Natural killer cell (primary cell): ENCODE results near the gene PNMA6A. TPM values are rescaled to one million over a fixed set of nuclear protein-coding genes. Genes with fewer than 3 reads are reported as not detected.
A peak's percentile ranks its signal among the peaks of the same experiment; 100 is the strongest.
"Not testable (repeated sequence)": the region's sequence is repeated elsewhere in the genome, so short reads cannot be mapped to it uniquely, and the experiment has no call there.

Source experiments
- ATAC-seq, 3 donors: fragments of 150-1000 bp in 2 of 3; fragments of 200-7000 bp in 1 of 3; cut with Tn5 transposase; 1 replicate in 1 of 3; 2 replicates in 2 of 3; pipeline ENCODE4 v1.10.0; 2021; ENCODE audit warnings: mild to moderate bottlenecking in 2 of 3, moderate library complexity in 2 of 3
- DNase-seq, 2 donors: peaks; one replicate each; pipeline versions ENCODE4 v3.0.0 to v3.0.0-alpha.2; 2013 to 2021; ENCODE audit warnings: mixed read lengths in 1 of 2
- H3K27ac ChIP-seq: one replicate; pipeline ENCODE4 v1.5.1; 2013; ENCODE audit warnings: mild to moderate bottlenecking, low read length
- H3K27me3 ChIP-seq: one replicate; pipeline ENCODE4 v1.6.1; 2013; ENCODE audit warnings: low read length; ENCODE audit not compliant: control insufficient read depth, insufficient read depth
- H3K36me3 ChIP-seq: one replicate; pipeline ENCODE4 v1.6.1; 2013; ENCODE audit warnings: low read length; ENCODE audit not compliant: control insufficient read depth, insufficient read depth
- H3K4me1 ChIP-seq: one replicate; pipeline ENCODE4 v1.6.1; 2013; ENCODE audit warnings: low read length; ENCODE audit not compliant: control insufficient read depth, insufficient read depth
- H3K4me3 ChIP-seq: one replicate; pipeline ENCODE4 v1.5.1; 2013; ENCODE audit warnings: low read length
- H3K9me3 ChIP-seq: one replicate; pipeline ENCODE4 v1.6.1; 2013; ENCODE audit warnings: low read length; ENCODE audit not compliant: control insufficient read depth, insufficient read depth
- H3K27ac Mint-ChIP-seq, 2 donors: one replicate each; pipeline ENCODE4 v1.8.0; 2022; ENCODE audit warnings: mild to moderate bottlenecking in 2 of 2, mixed read lengths in 2 of 2, moderate library complexity in 1 of 2
- H3K27me3 Mint-ChIP-seq, 2 donors: one replicate each; pipeline ENCODE4 v1.8.0; 2022; ENCODE audit warnings: low read depth in 2 of 2, mixed read lengths in 2 of 2
- H3K36me3 Mint-ChIP-seq: one replicate; pipeline ENCODE4 v1.8.0; 2022; ENCODE audit warnings: mixed read lengths
- H3K4me1 Mint-ChIP-seq, 2 donors: one replicate each; pipeline ENCODE4 v1.8.0; 2022; ENCODE audit warnings: mixed read lengths in 2 of 2
- H3K4me3 Mint-ChIP-seq: one replicate; pipeline ENCODE4 v1.8.0; 2022; ENCODE audit warnings: mild to moderate bottlenecking, moderate library complexity, mixed read lengths
- H3K9me3 Mint-ChIP-seq, 2 donors: one replicate each; pipeline ENCODE4 v1.8.0; 2022; ENCODE audit warnings: mixed read lengths in 2 of 2
- WGBS: methylation state at CpG from one replicate; pipeline ENCODE4 v1.1.7; 2013; ENCODE audit warnings: missing lambda C conversion rate; ENCODE audit not compliant: insufficient coverage; 5-methylcytosine and 5-hydroxymethylcytosine counted together
- intact Hi-C: fragments of 100-400 bp; cut with micrococcal nuclease; formaldehyde crosslinking; loops from one replicate; pipeline ENCODE4 v1.14.2; 2022
- total RNA-seq, 4 donors: library from RNA; stranded (reverse); fragments of 120-200 nt in 1 of 4; gene quantifications; one replicate each; pipeline versions ENCODE4 v1.2.3 to v1.2.4, GENCODE V29; 2013 to 2022
- TF ChIP-seq, protein P1 (sequence below): fragments of 200-600 bp; IDR thresholded peaks from one replicate; pipeline ENCODE4 v1.8.0; 2022; ENCODE audit warnings: antibody characterized with exemption

PNMA6A gene
- total RNA-seq, result under 1 TPM in 2 of 3 donors, not detected in 1; 0.12 to 0.28 TPM
- total RNA-seq (2013), result 0.18 TPM

DNA sequence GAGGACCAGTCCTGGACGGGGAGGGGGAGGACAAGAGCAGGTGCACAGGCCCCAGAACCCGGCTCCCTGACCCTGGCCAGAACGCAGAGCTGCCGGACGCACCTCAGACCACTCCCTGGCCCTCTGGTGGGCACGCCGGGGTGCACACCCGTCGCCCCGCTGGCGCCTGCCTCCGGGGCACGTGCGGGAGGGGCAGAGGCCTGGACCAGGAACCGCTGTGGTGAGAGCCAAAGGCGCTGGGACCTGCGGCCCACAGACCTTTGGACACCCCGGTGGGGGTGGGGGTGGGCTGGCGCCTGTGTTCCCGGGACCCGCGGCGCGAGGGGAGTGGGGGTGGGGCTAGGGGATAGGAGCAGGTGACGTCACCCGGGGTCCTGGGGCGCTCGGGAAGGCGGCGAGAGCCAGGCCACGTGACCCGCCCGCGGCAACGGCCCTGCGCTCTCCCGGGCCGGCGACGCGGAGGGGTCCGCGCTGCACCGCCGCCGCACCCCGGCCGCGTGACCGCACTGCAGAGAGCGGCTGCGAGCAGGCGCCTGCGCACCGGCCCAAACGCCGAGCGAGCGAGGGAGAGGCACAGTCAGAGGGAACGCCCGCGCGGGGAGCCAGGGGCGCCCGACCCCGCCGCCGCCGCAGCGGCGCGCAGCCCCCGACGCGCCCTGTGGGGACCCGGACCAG is at the start of gene PNMA6A:
TSS of gene PNMA6A (plus strand) at position 546 of the 675 bp plus-strand sequence. CDS start 609 bp downstream, outside the sequence.
- H3K4me3 ChIP-seq, H3K27ac Mint-ChIP-seq, H3K36me3 ChIP-seq, H3K4me1 Mint-ChIP-seq, DNase-seq, H3K9me3 ChIP-seq, H3K27ac ChIP-seq, H3K4me3 Mint-ChIP-seq, H3K36me3 Mint-ChIP-seq, intact Hi-C loops, H3K27me3 ChIP-seq, H3K4me1 ChIP-seq, H3K9me3 Mint-ChIP-seq, H3K27me3 Mint-ChIP-seq: not testable (repeated sequence)
- peak; percentile 35 to 68 (median 61) for ATAC-seq
- WGBS, result no CpG with 5 or more reads among the region's 76 CpGs

DNA sequence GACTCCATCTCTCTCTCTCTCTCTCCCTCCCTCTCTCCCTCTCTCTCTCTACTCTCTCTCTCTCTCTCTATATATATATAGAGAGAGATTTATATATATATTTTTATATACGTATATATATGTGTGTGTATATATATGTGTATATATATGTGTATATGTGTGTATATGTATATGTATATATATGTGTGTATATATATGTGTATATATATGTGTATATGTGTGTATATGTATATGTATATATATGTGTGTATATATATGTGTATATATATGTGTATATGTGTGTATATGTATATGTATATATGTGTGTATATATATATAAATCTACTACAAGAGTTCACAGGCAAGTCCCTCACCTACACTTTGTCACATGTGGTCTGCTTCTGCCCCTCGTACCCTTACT is 45.8 kb upstream of the PNMA6A start:
- H3K27me3 ChIP-seq, H3K36me3 Mint-ChIP-seq, H3K27me3 Mint-ChIP-seq, H3K36me3 ChIP-seq, intact Hi-C loops, H3K4me1 ChIP-seq, H3K9me3 ChIP-seq, H3K9me3 Mint-ChIP-seq, H3K27ac Mint-ChIP-seq, H3K4me3 ChIP-seq, H3K27ac ChIP-seq, H3K4me1 Mint-ChIP-seq, H3K4me3 Mint-ChIP-seq, DNase-seq: not testable (repeated sequence)
- ATAC-seq, result peak in 1 of 3 donors; percentile 88
- WGBS, result no CpG with 5 or more reads among the region's 2 CpGs

DNA sequence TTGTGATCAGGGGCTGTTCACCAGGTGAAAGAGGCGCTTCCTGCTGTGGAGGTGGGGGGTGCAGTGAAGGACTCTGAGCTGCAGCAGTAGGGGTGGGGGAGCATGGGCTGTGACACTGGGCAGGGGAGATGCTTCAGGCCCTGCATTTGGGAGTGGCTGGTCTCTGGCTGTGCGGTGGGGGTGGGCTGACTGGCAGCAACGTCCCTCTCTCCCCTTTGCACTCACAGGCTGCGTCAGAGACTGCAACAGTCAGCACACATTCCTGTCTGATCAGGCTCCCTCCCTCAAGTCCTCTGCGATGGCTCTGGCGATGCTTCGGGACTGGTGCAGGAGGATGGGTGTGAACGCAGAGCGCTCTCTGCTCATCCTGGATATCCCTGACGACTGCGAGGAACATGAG is 43.8 kb upstream of the PNMA6A start:
- H3K4me1 Mint-ChIP-seq, intact Hi-C loops, H3K9me3 ChIP-seq, H3K36me3 ChIP-seq, H3K27me3 Mint-ChIP-seq, H3K36me3 Mint-ChIP-seq, H3K9me3 Mint-ChIP-seq, H3K4me3 Mint-ChIP-seq, ATAC-seq, H3K27ac Mint-ChIP-seq, H3K4me3 ChIP-seq, H3K4me1 ChIP-seq, H3K27ac ChIP-seq, H3K27me3 ChIP-seq: not testable (repeated sequence)
- 100% methylated on average over 1 of the region's 11 CpGs for WGBS
- peak in 1 of 2 donors; percentile 33 for DNase-seq

DNA sequence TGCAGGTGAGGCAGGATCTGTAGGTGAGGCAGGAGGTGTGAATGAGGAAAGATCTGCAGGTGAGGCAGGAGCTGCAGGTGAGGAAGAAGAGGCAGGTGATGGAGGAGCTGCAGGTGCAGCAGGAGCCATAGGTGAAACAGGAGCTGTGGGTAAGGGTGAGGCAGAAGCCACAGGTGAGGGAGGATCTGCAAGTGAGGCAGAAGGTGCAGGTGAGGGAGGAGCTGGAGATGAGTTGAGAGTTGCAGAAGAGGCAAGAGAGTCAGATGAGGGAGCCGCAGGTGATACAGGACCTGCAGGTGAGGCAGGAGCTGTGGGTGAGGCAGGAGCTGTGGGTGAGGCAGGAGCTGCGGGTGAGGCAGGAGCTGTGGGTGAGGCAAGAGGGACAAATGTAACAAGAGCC is 43.1 kb upstream of the PNMA6A start:
- H3K27ac ChIP-seq, result no peak overlapping the region
- Mint-ChIP-seq H3K9me3 (no peaks in the 10 kb centered on the region), H3K27me3 (no peaks in the 10 kb centered on the region), H3K4me1 (no peaks in the 10 kb centered on the region), H3K27ac (peak overlapping the region in 1 of 2 donors; percentile 45), H3K36me3 (no peaks in the 10 kb centered on the region), H3K4me3 (no peak overlapping the region)
- no peaks in the 10 kb centered on the region for H3K36me3 ChIP-seq
- intact Hi-C loops, result no loop called here
- DNase-seq (no peak), ATAC-seq (no peak)
- peaks cover 8% of the 10 kb centered on the region for H3K4me1 ChIP-seq
- TF ChIP-seq, protein P1, sequence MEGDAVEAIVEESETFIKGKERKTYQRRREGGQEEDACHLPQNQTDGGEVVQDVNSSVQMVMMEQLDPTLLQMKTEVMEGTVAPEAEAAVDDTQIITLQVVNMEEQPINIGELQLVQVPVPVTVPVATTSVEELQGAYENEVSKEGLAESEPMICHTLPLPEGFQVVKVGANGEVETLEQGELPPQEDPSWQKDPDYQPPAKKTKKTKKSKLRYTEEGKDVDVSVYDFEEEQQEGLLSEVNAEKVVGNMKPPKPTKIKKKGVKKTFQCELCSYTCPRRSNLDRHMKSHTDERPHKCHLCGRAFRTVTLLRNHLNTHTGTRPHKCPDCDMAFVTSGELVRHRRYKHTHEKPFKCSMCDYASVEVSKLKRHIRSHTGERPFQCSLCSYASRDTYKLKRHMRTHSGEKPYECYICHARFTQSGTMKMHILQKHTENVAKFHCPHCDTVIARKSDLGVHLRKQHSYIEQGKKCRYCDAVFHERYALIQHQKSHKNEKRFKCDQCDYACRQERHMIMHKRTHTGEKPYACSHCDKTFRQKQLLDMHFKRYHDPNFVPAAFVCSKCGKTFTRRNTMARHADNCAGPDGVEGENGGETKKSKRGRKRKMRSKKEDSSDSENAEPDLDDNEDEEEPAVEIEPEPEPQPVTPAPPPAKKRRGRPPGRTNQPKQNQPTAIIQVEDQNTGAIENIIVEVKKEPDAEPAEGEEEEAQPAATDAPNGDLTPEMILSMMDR, result no peak
- no peaks in the 10 kb centered on the region for H3K9me3 ChIP-seq
- no peaks in the 10 kb centered on the region for H3K27me3 ChIP-seq
- no peak overlapping the region for H3K4me3 ChIP-seq
- 92% methylated on average over 2 of the region's 2 CpGs for WGBS

DNA sequence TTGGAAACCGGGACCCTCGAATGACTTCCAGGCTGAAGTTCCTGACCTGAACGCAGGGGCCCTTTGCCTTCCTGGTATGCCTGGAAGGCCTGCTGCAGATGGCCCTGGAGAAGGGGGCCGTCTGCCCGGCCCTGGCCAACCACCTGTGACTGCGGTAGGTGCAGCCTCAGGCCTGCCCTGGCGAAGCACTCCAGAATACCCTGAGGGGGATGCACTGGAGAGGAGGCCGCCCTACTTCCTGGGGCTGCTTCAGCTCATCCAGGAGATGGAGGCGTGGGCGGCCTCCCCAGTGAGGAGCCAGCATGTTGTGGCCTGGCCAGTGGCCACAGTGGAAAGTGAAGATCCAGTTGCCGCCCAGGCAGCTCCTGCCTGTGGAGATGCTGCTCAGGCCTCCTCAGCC is 42.4 kb upstream of the PNMA6A start:
- no peak overlapping the region for H3K27ac Mint-ChIP-seq
- no peak for DNase-seq
- H3K4me3 Mint-ChIP-seq, result no peak overlapping the region
- Histone ChIP-seq H3K9me3 (no peaks in the 10 kb centered on the region), H3K27me3 (no peaks in the 10 kb centered on the region), H3K36me3 (no peaks in the 10 kb centered on the region), H3K4me1 (peaks cover 8% of the 10 kb centered on the region), H3K4me3 (no peak overlapping the region), H3K27ac (no peak overlapping the region)
- no peaks in the 10 kb centered on the region for H3K27me3 Mint-ChIP-seq
- ATAC-seq, result no peak
- intact Hi-C loops, result no loop called here
- no peaks in the 10 kb centered on the region for H3K36me3 Mint-ChIP-seq
- H3K4me1 Mint-ChIP-seq, result no peaks in the 10 kb centered on the region
- 95% methylated on average over 11 of the region's 11 CpGs for WGBS
- TF ChIP-seq, protein P1, result no peak
- H3K9me3 Mint-ChIP-seq, result no peaks in the 10 kb centered on the region
